ENCODE results near the gene S100A4. TPM values are rescaled to one million over a fixed set of nuclear protein-coding genes. Genes with fewer than 3 reads are reported as not detected.

Gene S100A4
- total and polyA plus RNA-seq, 3 donors from 2014 or later: 15.8 to 146 (median 23.8) TPM

DNA sequence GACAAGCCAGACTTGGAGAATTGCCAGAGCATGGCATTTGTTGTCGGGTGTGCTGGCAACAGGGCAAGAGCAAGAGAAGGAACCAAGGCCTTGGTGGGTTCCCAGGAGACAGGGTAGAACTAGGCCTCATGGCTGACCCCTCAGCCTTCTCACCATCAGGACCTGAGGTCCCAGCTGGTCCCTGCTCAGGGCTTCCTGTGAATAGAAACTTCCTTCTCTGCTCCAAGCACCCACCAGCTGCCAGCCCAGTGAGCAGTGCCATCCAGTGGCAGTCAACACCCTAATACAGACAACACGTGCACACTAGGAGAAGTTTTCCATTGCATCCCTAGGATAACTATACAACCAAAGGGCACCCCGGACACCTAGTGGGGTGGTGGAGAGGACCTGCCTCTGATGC is 32.6 kb downstream of the S100A4 start:
- H3K27ac ChIP-seq: no peak overlapping the region
- no peaks in the 10 kb centered on the region for H3K27me3 ChIP-seq
- no peaks in the 10 kb centered on the region for H3K9me3 ChIP-seq
- intact Hi-C loops (cut with DNase I; ENCODE audit: low total_unique reads): loop anchor here (5.0 kb wide), 1 partner anchor 59 kb away; no protein-coding TSS in a partner anchor
- TF ChIP-seq, protein P1, sequence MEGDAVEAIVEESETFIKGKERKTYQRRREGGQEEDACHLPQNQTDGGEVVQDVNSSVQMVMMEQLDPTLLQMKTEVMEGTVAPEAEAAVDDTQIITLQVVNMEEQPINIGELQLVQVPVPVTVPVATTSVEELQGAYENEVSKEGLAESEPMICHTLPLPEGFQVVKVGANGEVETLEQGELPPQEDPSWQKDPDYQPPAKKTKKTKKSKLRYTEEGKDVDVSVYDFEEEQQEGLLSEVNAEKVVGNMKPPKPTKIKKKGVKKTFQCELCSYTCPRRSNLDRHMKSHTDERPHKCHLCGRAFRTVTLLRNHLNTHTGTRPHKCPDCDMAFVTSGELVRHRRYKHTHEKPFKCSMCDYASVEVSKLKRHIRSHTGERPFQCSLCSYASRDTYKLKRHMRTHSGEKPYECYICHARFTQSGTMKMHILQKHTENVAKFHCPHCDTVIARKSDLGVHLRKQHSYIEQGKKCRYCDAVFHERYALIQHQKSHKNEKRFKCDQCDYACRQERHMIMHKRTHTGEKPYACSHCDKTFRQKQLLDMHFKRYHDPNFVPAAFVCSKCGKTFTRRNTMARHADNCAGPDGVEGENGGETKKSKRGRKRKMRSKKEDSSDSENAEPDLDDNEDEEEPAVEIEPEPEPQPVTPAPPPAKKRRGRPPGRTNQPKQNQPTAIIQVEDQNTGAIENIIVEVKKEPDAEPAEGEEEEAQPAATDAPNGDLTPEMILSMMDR (IDR thresholded peaks at IDR 0.05): no peak
- no peak for TF ChIP-seq POLR2A (IDR thresholded peaks at IDR 0.05)
- 64 to 80% methylated on average over 2 to 3 of the region's 3 CpGs for WGBS, 2 donors
- H3K4me3 ChIP-seq: no peak overlapping the region
- no peaks in the 10 kb centered on the region for H3K36me3 ChIP-seq (ENCODE audit: low read depth, missing control alignments)
- peaks cover 8% of the 10 kb centered on the region for H3K4me1 ChIP-seq
- no peak for DNase-seq

- Histone ChIP-seq H3K27ac (no peak overlapping the region), H3K27me3 (no peaks in the 10 kb centered on the region), H3K4me3 (no peak overlapping the region), H3K36me3 (ENCODE audit: low read depth, missing control alignments) (no peaks in the 10 kb centered on the region), H3K4me1 (peaks cover 27% of the 10 kb centered on the region), H3K9me3 (no peaks in the 10 kb centered on the region)
- DNase-seq: peak; percentile 83
- TF ChIP-seq, protein P1 (IDR thresholded peaks at IDR 0.05): peak; percentile 51 to 76 (median 73)
- TF ChIP-seq POLR2A (IDR thresholded peaks at IDR 0.05): no peak
- intact Hi-C loops (cut with DNase I; ENCODE audit: low total_unique reads): loop anchor here (5.0 kb wide), 1 partner anchor 61 kb away; no protein-coding TSS in a partner anchor
- WGBS, 2 donors: 16 to 42% methylated on average over 7 of the region's 7 CpGs
Observed at GRCh38 chr1:153510984-153511410, 34.6 kb downstream of the S100A4 start.

DNA sequence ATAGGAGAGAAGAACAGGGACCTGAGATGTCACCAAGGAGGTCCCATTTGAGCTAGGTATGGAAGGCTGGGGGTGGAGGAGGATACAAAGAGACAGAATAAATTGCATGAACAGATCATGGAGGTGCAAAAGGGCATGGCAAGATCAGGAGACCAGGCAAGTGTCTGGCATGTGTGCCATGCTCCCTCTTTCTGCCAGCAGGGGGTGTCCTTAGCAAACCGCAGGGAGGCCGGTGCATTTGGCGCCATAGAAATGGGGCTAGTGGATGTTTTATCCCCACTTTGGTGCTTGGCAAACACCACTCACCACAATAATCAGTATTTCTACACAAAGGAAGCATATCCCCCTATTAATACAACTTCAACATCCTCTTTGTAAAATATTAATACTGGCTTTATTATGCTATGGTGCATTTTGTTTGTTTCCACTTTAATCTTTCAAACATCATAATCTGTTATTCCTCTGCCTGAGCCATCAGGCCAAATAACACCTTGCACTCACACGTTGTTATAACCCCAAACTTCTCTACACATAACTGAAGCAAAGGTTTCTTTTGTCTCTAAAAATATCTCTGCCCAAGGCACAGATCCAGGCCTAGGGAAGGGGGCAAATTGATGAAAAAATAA is 35.8 kb downstream of the S100A4 start:
- Histone ChIP-seq H3K27ac (no peak overlapping the region), H3K27me3 (no peaks in the 10 kb centered on the region), H3K9me3 (no peaks in the 10 kb centered on the region), H3K4me1 (peaks cover 27% of the 10 kb centered on the region), H3K36me3 (ENCODE audit: low read depth, missing control alignments) (no peaks in the 10 kb centered on the region), H3K4me3 (no peak overlapping the region)
- peak; percentile 43 for DNase-seq
- intact Hi-C loops (cut with DNase I; ENCODE audit: low total_unique reads): loop anchor here (5.0 kb wide), 1 partner anchor 62 kb away; no protein-coding TSS in a partner anchor
- WGBS, 2 donors: 83 to 88% methylated on average over 4 of the region's 4 CpGs
- TF ChIP-seq, protein P1 (IDR thresholded peaks at IDR 0.05): peak; percentile 17 to 42 (median 26)
- TF ChIP-seq POLR2A (IDR thresholded peaks at IDR 0.05): no peak

DNA sequence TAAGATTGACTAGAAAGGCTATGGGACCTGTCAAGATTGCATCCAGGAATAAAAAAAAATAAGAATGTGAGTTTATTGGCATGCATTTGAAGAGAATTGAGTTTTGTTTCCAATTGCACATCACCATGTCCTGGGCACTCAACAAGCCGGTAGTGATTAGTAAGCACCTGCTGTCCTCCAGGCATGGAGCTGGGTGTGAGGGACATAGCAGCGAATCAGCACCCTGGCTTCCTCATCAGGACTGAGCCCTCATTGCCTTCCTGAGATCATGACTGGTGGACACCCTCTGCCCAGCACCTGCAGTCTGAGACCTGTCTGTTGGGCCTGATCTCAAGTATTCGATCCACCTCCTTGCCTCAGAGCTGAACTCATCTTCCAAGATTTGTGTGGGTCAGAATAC is 36.6 kb downstream of the S100A4 start:
- Histone ChIP-seq H3K9me3 (no peaks in the 10 kb centered on the region), H3K36me3 (ENCODE audit: low read depth, missing control alignments) (no peaks in the 10 kb centered on the region), H3K4me3 (no peak overlapping the region), H3K27me3 (no peaks in the 10 kb centered on the region), H3K4me1 (peaks cover 27% of the 10 kb centered on the region), H3K27ac (no peak overlapping the region)
- DNase-seq: no peak
- intact Hi-C loops (cut with DNase I; ENCODE audit: low total_unique reads): no loop called here
- TF ChIP-seq POLR2A (IDR thresholded peaks at IDR 0.05): no peak
- TF ChIP-seq, protein P1 (IDR thresholded peaks at IDR 0.05): no peak
- 92 to 95% methylated on average over 3 of the region's 3 CpGs for WGBS, 2 donors

Measured in testis (tissue), 3 donors.